Measurements from ENCODE around the gene SMARCB1. TPM values are rescaled to one million over a fixed set of nuclear protein-coding genes. Genes with fewer than 3 reads are reported as not detected.
A peak's percentile ranks its signal among the peaks of the same experiment; 100 is the strongest.

Gene SMARCB1
- total and polyA plus RNA-seq, 5 donors from 2014 or later, result 28.3 to 58.4 (median 30.6) TPM

DNA sequence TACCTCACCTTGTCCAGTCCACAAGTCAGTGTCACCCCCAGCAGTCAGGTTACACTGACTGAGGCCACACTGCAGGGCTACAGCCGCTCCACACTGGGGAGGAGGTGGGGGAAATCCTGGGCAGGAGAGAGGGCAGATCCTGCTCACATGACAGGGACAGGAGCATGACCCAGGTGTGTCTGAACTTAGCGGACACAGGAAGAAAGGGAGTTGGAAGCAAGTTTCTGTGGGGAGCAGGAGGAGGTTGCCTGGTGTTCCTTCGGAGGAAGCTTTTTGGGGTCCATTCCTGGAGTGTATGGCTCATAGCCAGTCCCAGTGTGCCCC is 8.2 kb upstream of the SMARCB1 start:
- Histone ChIP-seq H3K4me1 (ENCODE audit: control insufficient read depth, insufficient read depth, low read length, poor library complexity, severe bottlenecking) (peaks cover under 1% of the 10 kb centered on the region), H3K4me3 (ENCODE audit: low read depth, low read length) (no peak overlapping the region), H3K27me3 (ENCODE audit: control insufficient read depth, insufficient read depth, low read length) (no peaks in the 10 kb centered on the region), H3K9me3 (ENCODE audit: control insufficient read depth in 2 of 2, low read length in 2 of 2) (no peaks in the 10 kb centered on the region), H3K27ac (ENCODE audit: insufficient read depth, low read length, poor library complexity, severe bottlenecking) (no peak overlapping the region), H3K36me3 (ENCODE audit: control insufficient read depth, insufficient read depth, low read length) (no peaks in the 10 kb centered on the region)
- DNase-seq (no peak), ATAC-seq (ENCODE audit: low read depth in 2 of 2) (no peak)
- peaks cover 0 to 3% (median 1%) of the 10 kb centered on the region in 4 donors for H3K4me1 Mint-ChIP-seq
- H3K4me3 Mint-ChIP-seq, result no peak overlapping the region
- peaks cover 0 to 2% (median 0%) of the 10 kb centered on the region in 7 donors for H3K9me3 Mint-ChIP-seq
- no peak overlapping the region for H3K27ac Mint-ChIP-seq
- peaks cover 5% of the 10 kb centered on the region for H3K27me3 Mint-ChIP-seq
- H3K36me3 Mint-ChIP-seq, result no peaks in the 10 kb centered on the region

GRCh38 chr22:23779083-23779482 is 7.7 kb upstream of the SMARCB1 start:
- Mint-ChIP-seq H3K27me3 (peaks cover 4% of the 10 kb centered on the region), H3K36me3 (no peaks in the 10 kb centered on the region), H3K27ac (no peak overlapping the region), H3K4me3 (no peak overlapping the region), H3K4me1 (peaks cover 0 to 2% (median 0%) of the 10 kb centered on the region in 4 donors), H3K9me3 (peaks cover 0 to 2% (median 0%) of the 10 kb centered on the region in 7 donors)
- no peak for DNase-seq
- Histone ChIP-seq H3K4me1 (ENCODE audit: control insufficient read depth, insufficient read depth, low read length, poor library complexity, severe bottlenecking) (no peaks in the 10 kb centered on the region), H3K4me3 (ENCODE audit: low read depth, low read length) (no peak overlapping the region), H3K27me3 (ENCODE audit: control insufficient read depth, insufficient read depth, low read length) (no peaks in the 10 kb centered on the region), H3K27ac (ENCODE audit: insufficient read depth, low read length, poor library complexity, severe bottlenecking) (no peak overlapping the region), H3K36me3 (ENCODE audit: control insufficient read depth, insufficient read depth, low read length) (no peaks in the 10 kb centered on the region), H3K9me3 (ENCODE audit: control insufficient read depth in 2 of 2, low read length in 2 of 2) (no peaks in the 10 kb centered on the region)
- ATAC-seq (ENCODE audit: low read depth in 2 of 2), result no peak

GRCh38 chr22:23779731-23780130 is 7.0 kb upstream of the SMARCB1 start:
- peak overlapping the region in 1 of 3 donors; percentile 82 for H3K27ac Mint-ChIP-seq

DNA sequence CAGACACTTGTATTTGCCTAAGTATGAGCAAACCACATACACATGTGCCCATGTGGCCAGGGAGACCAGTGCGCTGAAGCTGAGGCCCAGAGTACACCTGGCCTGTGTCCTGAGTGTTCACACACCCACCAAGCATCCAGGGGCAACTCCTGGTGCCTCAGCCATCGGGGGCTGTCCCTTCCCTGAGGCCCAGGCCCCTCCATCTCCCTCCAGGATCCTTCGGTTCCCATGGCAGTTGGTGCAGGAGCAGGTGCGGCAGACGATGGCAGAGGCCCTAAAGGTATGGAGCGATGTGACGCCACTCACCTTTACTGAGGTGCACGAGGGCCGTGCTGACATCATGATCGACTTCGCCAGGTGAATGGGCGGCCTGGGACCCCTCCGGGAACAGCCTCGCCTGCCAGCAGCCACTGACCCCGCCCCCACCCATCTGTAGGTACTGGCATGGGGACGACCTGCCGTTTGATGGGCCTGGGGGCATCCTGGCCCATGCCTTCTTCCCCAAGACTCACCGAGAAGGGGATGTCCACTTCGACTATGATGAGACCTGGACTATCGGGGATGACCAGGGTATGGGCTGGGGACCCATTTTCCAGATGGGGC is 6.5 kb upstream of the SMARCB1 start:
- Histone ChIP-seq H3K27me3 (ENCODE audit: control insufficient read depth, insufficient read depth, low read length) (no peaks in the 10 kb centered on the region), H3K4me1 (ENCODE audit: control insufficient read depth, insufficient read depth, low read length, poor library complexity, severe bottlenecking) (no peaks in the 10 kb centered on the region), H3K36me3 (ENCODE audit: control insufficient read depth, insufficient read depth, low read length) (no peaks in the 10 kb centered on the region), H3K9me3 (ENCODE audit: control insufficient read depth in 2 of 2, low read length in 2 of 2) (no peaks in the 10 kb centered on the region), H3K27ac (ENCODE audit: insufficient read depth, low read length, poor library complexity, severe bottlenecking) (no peak overlapping the region), H3K4me3 (ENCODE audit: low read depth, low read length) (no peak overlapping the region)
- Mint-ChIP-seq H3K36me3 (no peaks in the 10 kb centered on the region), H3K27ac (no peak overlapping the region), H3K9me3 (no peaks in the 10 kb centered on the region), H3K4me1 (peaks cover 0 to 3% (median 0%) of the 10 kb centered on the region in 4 donors), H3K4me3 (no peak overlapping the region), H3K27me3 (peaks cover 4% of the 10 kb centered on the region)
- no peak for ATAC-seq (ENCODE audit: low read depth in 2 of 2)
- DNase-seq, result no peak

More at GRCh38 chr22:23779731-23780130, 7.0 kb upstream of the SMARCB1 start:
- H3K27ac ChIP-seq (ENCODE audit: insufficient read depth, low read length, poor library complexity, severe bottlenecking), result no peak overlapping the region
- Mint-ChIP-seq H3K27me3 (peaks cover 4% of the 10 kb centered on the region), H3K4me1 (peaks cover 0 to 3% (median 0%) of the 10 kb centered on the region in 4 donors), H3K9me3 (no peaks in the 10 kb centered on the region), H3K36me3 (no peaks in the 10 kb centered on the region), H3K4me3 (peak overlapping the region in 1 of 4 donors; percentile 78)
- no peaks in the 10 kb centered on the region for H3K27me3 ChIP-seq (ENCODE audit: control insufficient read depth, insufficient read depth, low read length)
- ATAC-seq (ENCODE audit: low read depth in 2 of 2) (no peak), DNase-seq (no peak)
- H3K4me3 ChIP-seq (ENCODE audit: low read depth, low read length), result no peak overlapping the region
- H3K9me3 ChIP-seq (ENCODE audit: control insufficient read depth in 2 of 2, low read length in 2 of 2), result no peaks in the 10 kb centered on the region
- no peaks in the 10 kb centered on the region for H3K4me1 ChIP-seq (ENCODE audit: control insufficient read depth, insufficient read depth, low read length, poor library complexity, severe bottlenecking)
- H3K36me3 ChIP-seq (ENCODE audit: control insufficient read depth, insufficient read depth, low read length), result no peaks in the 10 kb centered on the region

- Mint-ChIP-seq H3K27ac (no peak overlapping the region), H3K27me3 (peaks cover 4% of the 10 kb centered on the region), H3K9me3 (no peaks in the 10 kb centered on the region), H3K4me1 (peaks cover 0 to 3% (median 2%) of the 10 kb centered on the region in 4 donors), H3K36me3 (no peaks in the 10 kb centered on the region), H3K4me3 (no peak overlapping the region)
- ATAC-seq (ENCODE audit: low read depth in 2 of 2), result no peak
- no peak overlapping the region for H3K27ac ChIP-seq (ENCODE audit: insufficient read depth, low read length, poor library complexity, severe bottlenecking)
- H3K36me3 ChIP-seq (ENCODE audit: control insufficient read depth, insufficient read depth, low read length), result no peaks in the 10 kb centered on the region
- no peaks in the 10 kb centered on the region for H3K27me3 ChIP-seq (ENCODE audit: control insufficient read depth, insufficient read depth, low read length)
- no peak for DNase-seq
- H3K4me1 ChIP-seq (ENCODE audit: control insufficient read depth, insufficient read depth, low read length, poor library complexity, severe bottlenecking), result no peaks in the 10 kb centered on the region
- no peak overlapping the region for H3K4me3 ChIP-seq (ENCODE audit: low read depth, low read length)
- no peaks in the 10 kb centered on the region for H3K9me3 ChIP-seq (ENCODE audit: control insufficient read depth in 2 of 2, low read length in 2 of 2)
Observed at GRCh38 chr22:23781065-23781464, 5.7 kb upstream of the SMARCB1 start.

GRCh38 chr22:23781511-23782183 is 5.1 kb upstream of the SMARCB1 start:
- Mint-ChIP-seq H3K9me3 (no peaks in the 10 kb centered on the region), H3K27ac (no peak overlapping the region), H3K36me3 (no peaks in the 10 kb centered on the region), H3K27me3 (peaks cover 4% of the 10 kb centered on the region), H3K4me1 (peaks cover 0 to 9% (median 7%) of the 10 kb centered on the region in 4 donors), H3K4me3 (no peak overlapping the region)
- ATAC-seq (ENCODE audit: low read depth in 2 of 2), result no peak
- no peak overlapping the region for H3K4me3 ChIP-seq (ENCODE audit: low read depth, low read length)
- no peaks in the 10 kb centered on the region for H3K36me3 ChIP-seq (ENCODE audit: control insufficient read depth, insufficient read depth, low read length)
- no peaks in the 10 kb centered on the region for H3K9me3 ChIP-seq (ENCODE audit: control insufficient read depth in 2 of 2, low read length in 2 of 2)
- peaks cover 6% of the 10 kb centered on the region for H3K4me1 ChIP-seq (ENCODE audit: control insufficient read depth, insufficient read depth, low read length, poor library complexity, severe bottlenecking)
- no peak overlapping the region for H3K27ac ChIP-seq (ENCODE audit: insufficient read depth, low read length, poor library complexity, severe bottlenecking)
- DNase-seq, result no peak
- no peaks in the 10 kb centered on the region for H3K27me3 ChIP-seq (ENCODE audit: control insufficient read depth, insufficient read depth, low read length)

- Mint-ChIP-seq H3K27ac (no peak overlapping the region), H3K9me3 (no peaks in the 10 kb centered on the region), H3K36me3 (no peaks in the 10 kb centered on the region), H3K4me3 (no peak overlapping the region), H3K27me3 (peaks cover 4% of the 10 kb centered on the region), H3K4me1 (peaks cover 0 to 10% (median 8%) of the 10 kb centered on the region in 4 donors)
- Histone ChIP-seq H3K27me3 (ENCODE audit: control insufficient read depth, insufficient read depth, low read length) (no peaks in the 10 kb centered on the region), H3K27ac (ENCODE audit: insufficient read depth, low read length, poor library complexity, severe bottlenecking) (no peak overlapping the region), H3K36me3 (ENCODE audit: control insufficient read depth, insufficient read depth, low read length) (no peaks in the 10 kb centered on the region), H3K9me3 (ENCODE audit: control insufficient read depth in 2 of 2, low read length in 2 of 2) (no peaks in the 10 kb centered on the region), H3K4me3 (ENCODE audit: low read depth, low read length) (no peak overlapping the region), H3K4me1 (ENCODE audit: control insufficient read depth, insufficient read depth, low read length, poor library complexity, severe bottlenecking) (peaks cover 6% of the 10 kb centered on the region)
- DNase-seq (no peak), ATAC-seq (ENCODE audit: low read depth in 2 of 2) (no peak)
Observed at GRCh38 chr22:23782252-23782651, 4.5 kb upstream of the SMARCB1 start.

DNA sequence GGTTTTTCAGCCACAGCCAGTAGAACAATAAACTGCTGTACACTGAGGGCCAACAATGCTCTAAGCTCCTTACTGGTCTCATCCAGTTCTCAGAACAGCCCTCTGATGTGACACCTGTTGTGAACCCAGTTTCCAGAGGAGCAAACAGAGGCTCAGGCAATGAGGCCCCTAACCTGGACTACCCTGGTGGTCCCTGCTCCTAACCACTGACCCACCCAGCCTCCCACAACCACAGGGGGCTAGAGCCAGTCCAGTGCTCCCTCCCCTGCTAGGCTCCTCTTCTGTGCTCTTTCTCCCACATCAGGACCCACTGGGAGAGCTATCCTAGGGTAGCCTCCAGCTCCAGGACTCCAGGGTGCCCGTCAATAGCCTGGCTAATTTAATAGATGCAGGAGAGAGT is 4.1 kb upstream of the SMARCB1 start:
- Histone ChIP-seq H3K9me3 (ENCODE audit: control insufficient read depth in 2 of 2, low read length in 2 of 2) (no peaks in the 10 kb centered on the region), H3K36me3 (ENCODE audit: control insufficient read depth, insufficient read depth, low read length) (no peaks in the 10 kb centered on the region), H3K4me1 (ENCODE audit: control insufficient read depth, insufficient read depth, low read length, poor library complexity, severe bottlenecking) (peaks cover 9% of the 10 kb centered on the region), H3K27me3 (ENCODE audit: control insufficient read depth, insufficient read depth, low read length) (no peaks in the 10 kb centered on the region), H3K27ac (ENCODE audit: insufficient read depth, low read length, poor library complexity, severe bottlenecking) (no peak overlapping the region), H3K4me3 (ENCODE audit: low read depth, low read length) (no peak overlapping the region)
- no peak for ATAC-seq (ENCODE audit: low read depth in 2 of 2)
- DNase-seq, result no peak
- Mint-ChIP-seq H3K27me3 (peaks cover 4% of the 10 kb centered on the region), H3K36me3 (no peaks in the 10 kb centered on the region), H3K4me3 (peak overlapping the region in 1 of 4 donors; percentile 27), H3K9me3 (no peaks in the 10 kb centered on the region), H3K27ac (no peak overlapping the region), H3K4me1 (peaks cover 3 to 13% (median 11%) of the 10 kb centered on the region in 4 donors)
